Hematopoietic multipotent progenitor cell treated with erythropoietin and hydrocortisone succinate and interleukin-3 and kit ligand, for 15 days (in vitro differentiated cells): Measurements from ENCODE around the gene AHI1.

Experiments used
- DNase-seq: peaks from one replicate; pipeline ENCODE4 v3.0.0-alpha.2; 2015; ENCODE audit warnings: low spot score

The AHI1 gene

DNA sequence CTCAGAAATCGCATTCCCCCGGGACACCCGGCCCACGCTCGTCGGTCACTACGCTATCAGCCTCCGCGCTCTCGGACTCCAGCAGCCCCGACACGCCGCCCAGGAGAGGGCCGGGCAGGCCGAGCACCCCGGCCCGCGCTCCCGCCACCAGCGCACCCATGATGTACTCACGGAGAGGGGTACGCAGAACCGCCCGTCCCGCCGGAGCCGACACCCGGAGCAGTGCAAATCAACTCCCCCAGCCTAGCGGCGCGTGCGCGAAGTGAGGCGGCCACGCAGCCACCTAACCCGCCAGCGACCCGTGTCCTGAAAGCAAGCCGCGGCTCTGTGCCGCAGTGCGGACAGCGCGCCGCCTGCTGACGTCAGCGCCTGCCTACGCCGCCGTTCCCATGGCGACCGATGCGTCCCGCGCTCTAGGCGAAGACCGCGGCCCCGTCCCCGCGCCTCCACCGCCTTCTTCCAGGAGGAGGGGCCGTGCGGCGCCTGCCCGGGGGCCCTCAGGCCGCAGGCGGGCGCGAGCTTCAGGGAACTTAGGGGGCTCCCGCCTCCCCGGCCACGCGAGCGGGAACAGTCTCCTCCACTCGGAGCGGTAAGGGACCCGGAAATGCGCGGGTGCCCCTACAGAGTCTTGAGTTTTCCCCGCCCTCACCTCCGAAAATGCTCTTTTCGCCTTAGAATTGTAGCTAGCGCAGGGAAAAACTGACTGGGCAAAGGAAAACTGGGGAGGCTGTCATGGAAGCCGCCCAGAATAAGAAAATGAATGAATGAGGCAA lies at the start of gene AHI1:
Gene AHI1 (minus strand): TSS at position 329 of the 773 bp plus-strand sequence. CDS start 5,503 bp downstream, outside the sequence.
- DNase-seq = peak; percentile 90

- DNase-seq = no peak
Observed at GRCh38 chr6:135546680-135547418, 49.3 kb upstream of the AHI1 start.

DNA sequence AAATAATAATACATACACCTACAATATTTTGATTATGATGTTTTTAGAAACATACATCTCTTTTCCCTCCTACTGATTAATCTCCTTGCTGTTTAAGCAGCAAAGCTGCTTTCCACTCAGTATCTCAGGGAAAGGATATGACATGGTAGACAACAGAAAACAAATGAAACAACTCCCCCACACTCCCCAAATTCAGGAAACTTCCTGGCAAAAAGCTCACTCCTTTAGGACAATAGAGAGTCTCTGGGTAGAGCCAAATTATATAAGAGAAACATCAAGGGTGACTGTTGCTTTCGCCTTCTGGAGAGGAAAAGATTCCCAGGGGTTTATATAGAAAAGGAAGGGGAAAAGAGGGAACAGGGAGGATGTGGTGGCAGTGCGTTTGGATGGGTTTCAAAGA lies 48.7 kb upstream of the AHI1 start:
- no peak for DNase-seq

DNA sequence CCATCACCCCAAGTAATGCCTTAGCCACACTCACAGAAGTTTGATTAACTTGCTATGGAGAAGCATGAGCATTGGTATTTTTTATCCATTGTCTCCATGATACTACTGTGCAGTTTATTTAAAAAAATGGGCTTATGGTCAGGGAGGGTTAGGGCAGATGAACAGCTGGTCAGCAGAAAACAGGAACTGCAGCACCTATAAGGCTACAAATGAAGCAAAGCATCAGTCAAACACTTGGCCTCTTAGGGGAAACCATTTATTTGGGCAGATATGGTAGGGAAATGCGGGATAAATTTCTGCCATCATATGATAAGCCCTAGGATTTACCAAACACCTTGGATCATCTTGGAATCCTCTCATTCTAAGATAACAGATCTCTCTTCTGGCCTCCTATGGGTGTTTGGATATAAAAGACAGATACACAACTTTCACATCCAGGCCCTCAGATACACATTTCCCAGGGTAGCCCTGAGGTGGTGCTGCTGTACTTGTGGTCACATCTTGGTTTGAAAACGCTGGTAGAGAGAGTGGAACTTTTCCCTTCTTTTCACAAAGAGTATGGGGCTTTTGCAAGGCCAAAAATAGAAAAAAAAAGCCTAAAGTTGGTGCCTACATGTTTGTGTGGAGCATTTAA lies 42.8 kb upstream of the AHI1 start:
- DNase-seq = no peak

GRCh38 chr6:135537741-135538301 lies 40.3 kb upstream of the AHI1 start:
- no peak for DNase-seq

DNA sequence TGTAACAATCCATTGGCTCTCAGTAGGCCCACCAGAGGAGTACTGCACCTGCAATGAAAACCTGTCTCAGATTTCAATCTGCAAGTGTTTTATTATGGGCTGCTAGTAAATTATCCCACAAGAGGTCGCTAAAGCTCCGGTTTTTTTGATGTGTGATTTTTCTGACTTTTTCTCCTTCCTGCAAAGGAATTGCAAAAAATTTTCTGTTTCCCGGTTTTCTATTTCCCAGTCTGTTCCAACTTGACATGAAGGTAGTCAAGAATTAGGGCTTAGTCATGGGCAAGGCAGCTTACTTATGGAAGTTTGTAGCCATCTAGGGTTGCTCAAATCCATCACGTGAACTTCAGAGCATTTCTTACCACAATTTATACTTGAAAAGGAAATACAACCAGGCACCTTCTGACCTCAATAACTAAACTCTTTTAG lies 38.5 kb upstream of the AHI1 start:
- peak; percentile 11 for DNase-seq

DNA sequence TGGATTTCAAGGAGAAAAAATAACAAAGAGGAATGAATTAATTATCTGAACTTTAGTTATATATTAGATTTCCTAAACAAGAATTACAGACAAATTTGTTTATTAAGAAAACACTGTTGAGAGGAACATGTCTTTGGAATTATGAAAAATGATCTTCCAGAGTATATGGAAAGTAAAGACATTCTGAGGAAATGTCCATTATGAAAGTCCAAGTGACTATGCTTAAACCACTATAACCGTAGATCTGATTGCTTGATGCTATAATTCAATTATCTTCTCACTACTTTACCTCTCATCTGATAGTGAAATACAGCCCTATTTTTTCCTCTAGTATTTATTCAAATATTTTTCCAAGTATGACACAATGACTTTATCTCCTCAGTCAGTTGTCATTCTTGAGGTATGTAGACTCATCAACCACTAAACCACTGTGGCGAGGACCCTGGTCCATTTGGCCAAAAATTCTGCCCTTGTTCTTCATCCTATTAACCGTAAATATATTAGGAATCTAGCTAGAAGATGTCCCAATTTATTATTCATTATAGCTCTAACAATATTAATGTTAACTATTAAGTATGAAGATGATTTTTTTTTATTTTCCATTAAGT lies 37.3 kb upstream of the AHI1 start:
- no peak for DNase-seq

DNA sequence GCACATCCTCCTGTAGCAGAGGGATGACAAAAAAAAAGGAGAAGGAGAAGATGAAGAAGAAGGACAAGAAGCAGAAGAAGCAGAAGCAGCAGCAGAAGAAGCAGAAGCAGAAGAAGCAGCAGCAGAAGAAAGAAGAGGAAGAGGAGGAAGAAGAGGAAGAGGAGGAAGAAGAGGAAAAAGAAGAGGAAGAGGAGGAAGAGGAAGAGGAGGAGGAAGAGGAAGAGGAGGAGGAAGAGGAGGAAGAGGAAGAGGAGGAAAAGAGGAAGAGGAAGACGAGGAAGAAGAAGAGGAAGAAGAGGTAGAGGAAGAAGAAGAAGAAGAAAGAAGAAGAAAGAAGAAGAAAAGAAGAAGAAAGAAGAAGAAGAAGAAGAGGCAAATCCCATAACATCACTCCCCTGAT lies 35.0 kb upstream of the AHI1 start:
- no peak for DNase-seq

DNA sequence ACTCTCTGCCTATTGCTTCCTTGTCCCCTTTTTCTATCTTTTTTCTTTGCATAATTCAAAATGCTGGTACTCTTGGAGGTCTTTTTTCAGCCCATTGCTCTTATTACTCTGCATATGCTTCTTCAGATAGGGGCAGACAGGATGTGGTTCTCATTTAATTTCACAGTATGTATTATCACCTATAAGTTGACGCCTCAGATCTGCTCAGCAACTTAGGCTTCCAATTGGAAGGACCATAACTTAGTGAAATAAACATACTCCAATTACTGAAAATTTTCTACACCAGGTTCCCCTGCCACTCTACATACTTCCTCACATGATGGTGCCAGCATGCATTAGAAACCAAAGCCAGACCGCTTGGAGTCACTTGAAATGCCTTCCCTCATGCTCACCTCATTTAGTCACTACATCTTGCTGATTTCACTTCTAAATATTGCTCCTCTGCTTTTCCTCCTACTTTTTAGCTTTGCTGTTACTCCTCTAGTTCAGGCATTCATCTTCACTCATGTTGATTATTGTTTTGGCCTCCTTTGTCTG lies 34.5 kb upstream of the AHI1 start:
- DNase-seq = no peak

- no peak for DNase-seq
Observed at GRCh38 chr6:135530113-135530512, 32.6 kb upstream of the AHI1 start.

GRCh38 chr6:135527960-135528249 lies 30.4 kb upstream of the AHI1 start:
- DNase-seq = no peak

- no peak for DNase-seq
Observed at GRCh38 chr6:135527116-135527959, 29.8 kb upstream of the AHI1 start.

- DNase-seq = no peak
Observed at GRCh38 chr6:135525594-135525993, 28.1 kb upstream of the AHI1 start.

DNA sequence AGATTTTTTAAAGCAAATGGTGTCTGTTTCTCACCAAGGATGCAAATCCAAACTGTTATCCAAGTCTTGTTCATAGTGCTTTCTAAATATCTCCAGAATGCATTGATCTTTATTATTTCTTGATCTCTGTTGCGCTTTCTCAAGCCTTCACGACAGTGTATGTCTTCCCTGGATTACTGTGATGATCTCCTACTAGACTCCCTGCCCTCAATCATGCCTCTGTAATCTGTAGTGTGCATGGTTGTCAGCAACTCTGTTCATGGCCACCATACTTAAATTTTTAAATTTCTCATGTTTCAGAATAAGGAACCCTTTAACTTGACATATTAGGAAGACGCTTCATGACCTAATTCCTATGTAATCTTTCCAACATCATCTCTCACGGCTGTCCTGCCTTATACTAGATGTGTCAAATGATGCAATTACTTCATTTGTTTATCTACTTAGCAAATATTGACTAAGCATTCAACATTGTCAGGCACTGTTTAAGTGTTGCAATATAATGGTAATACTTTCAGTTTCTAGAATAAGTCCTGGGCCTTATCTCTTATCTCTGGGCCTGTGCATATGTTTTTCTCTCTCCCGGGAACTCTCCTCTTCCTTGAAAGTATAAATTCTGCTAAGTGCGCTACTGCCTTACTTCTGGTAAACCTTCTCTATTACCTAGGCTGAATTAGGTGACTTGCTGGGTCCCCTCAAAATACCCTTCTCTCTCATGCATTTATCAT lies 25.6 kb upstream of the AHI1 start:
- DNase-seq = no peak

DNA sequence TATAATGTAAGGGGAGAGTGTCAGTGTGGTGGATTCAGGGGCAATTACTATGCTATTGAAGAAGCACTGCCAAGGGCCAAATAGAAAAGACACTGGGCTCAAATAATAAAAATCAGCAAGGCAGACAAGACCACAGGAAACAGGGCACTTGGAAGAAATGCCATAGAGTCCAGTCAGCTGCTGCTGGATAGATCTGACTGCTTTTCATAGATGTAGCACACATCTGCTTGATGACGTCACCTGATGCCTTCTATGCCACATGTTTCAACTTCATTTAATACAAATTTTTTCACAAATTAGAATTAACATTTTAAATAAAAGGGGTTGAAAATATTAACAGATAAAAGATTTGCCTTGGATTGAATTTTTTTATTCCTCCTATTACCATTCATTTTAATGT lies 23.9 kb upstream of the AHI1 start:
- no peak for DNase-seq

GRCh38 chr6:135520781-135521180 lies 23.2 kb upstream of the AHI1 start:
- DNase-seq = no peak

DNA sequence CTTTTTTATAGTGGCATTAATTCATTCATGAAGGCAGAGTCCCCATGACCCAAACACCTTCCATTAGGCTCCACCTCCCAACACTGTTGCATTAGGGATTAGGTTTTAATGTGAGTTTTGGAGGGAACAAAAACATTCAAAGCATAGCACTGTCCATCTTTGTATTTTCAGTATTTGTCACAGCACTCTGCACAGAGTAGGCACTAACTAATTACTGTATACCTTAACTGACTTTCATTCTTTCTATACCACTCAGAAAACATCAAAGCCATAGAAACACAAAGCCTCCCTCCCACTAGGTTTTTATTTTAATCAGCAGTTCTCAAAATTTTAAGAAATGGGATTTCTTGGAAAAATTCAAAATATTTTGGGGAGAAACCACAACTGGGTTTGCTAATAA lies 21.8 kb upstream of the AHI1 start:
- DNase-seq = no peak

DNA sequence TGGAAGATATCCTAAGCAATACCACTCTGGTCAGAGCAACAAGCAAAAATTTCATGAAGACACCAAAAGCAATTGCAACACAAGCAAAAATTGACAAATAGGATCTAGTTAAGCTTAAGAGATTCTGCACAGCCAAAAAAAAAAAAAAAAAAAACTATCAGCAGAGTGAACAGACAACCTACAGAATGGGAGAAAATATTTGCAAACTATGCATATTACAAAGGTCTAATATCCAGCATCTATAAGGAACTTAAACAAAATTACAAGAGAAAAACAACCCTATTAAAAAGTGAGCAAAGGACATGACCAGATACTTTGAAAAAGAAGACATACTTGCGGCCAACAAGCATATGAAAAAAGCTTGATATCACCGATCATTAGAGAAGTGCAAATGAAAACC lies 20.0 kb upstream of the AHI1 start:
- DNase-seq = no peak

DNA sequence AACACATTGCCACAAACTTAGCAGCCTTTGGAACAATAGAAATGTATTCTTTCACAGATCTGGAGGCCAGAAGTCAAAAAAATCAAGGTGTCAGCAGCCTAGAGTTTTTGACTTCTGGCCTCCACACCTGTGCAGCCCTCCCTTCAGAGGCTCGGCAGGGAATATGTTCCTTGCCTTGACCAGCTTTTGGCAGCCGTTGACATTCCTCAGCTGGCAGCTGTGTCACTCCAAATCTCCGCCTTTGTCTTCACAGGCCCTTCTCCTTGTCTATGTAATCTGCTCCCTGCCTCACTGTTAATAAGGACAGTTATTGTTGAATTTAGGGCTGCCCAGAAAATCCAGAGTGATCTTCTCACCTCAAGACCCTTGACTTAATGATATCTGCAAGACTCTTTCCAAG lies 17.2 kb upstream of the AHI1 start:
- DNase-seq = no peak

DNA sequence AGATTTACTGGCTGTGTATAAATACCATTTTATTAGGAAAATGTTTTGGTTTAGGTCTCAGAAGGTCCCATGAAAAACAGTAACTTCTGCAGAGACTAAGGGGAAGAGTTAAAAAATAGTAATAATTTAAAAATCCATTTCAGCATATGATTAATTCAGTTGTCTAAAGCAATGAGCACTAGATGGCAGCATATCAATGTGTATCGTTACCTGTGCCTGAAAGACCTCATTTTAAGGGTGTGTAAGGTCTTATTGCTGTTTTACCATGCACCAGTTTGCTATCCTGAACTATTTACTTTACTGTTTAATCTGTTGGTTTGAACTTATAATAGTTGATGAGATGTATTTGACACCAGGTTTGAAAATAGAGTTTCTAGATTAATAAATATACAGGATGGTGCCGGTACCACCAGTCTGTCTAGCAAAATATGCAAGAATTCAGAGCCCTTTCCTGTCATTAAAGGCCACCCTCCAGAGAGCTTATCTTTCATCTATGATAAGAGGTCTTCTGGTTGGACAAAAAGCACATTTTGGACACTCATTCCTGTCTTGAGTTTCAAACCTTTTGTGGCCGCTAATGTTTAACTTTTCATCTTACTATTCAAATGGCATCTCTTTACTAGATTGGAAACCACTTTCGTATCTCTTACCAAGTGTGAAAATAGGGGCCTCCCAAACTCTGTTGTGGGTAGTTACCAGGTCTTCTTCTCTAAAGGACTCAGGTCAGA lies 8.9 kb upstream of the AHI1 start:
- peak; percentile 31 for DNase-seq
